K562 (cell line): Measurements from ENCODE around the gene CDC20. TPM values are rescaled to one million over a fixed set of nuclear protein-coding genes. Genes with fewer than 3 reads are reported as not detected.

ENCODE experiments used
- BRF2 ChIP-seq: IDR thresholded peaks from 3 replicates; pipeline ENCODE4 v1.6.1; 2011; ENCODE audit warnings: borderline replicate concordance, mild to moderate bottlenecking; ENCODE audit not compliant: insufficient read length, insufficient read depth
- FIP1L1 ChIP-seq: fragments of 200-400 bp; formaldehyde crosslinking; IDR thresholded peaks from 2 replicates; pipeline ENCODE4 v1.6.1; 2018; ENCODE audit warnings: mild to moderate bottlenecking, low read depth, low read length; ENCODE audit not compliant: poor library complexity, severe bottlenecking
- GATAD2B ChIP-seq: fragments of 450-650 bp; IDR thresholded peaks from 2 replicates; pipeline ENCODE4 v1.6.1; 2017; ENCODE audit warnings: mild to moderate bottlenecking, borderline replicate concordance
- JUND ChIP-seq, 2 experiments: IDR thresholded peaks; 2 replicates in 1 of 2; 3 replicates in 1 of 2; pipeline ENCODE4 v1.6.1; 2011; ENCODE audit warnings: borderline replicate concordance in 2 of 2, low read depth in 2 of 2, low read length in 2 of 2, improper control_type of control experiment in 1 of 2, missing biosample characterization in 1 of 2, missing genetic modification characterization in 1 of 2, missing genetic modification reagents in 1 of 2
- NELFE ChIP-seq: IDR thresholded peaks from 2 replicates; pipeline ENCODE4 v1.6.1; 2011; ENCODE audit warnings: mild to moderate bottlenecking; ENCODE audit not compliant: insufficient read depth, insufficient read length
- SAFB ChIP-seq: fragments of 200-400 bp; formaldehyde crosslinking; IDR thresholded peaks from 2 replicates; pipeline ENCODE4 v1.6.1; 2017; ENCODE audit warnings: low read depth, low read length, borderline replicate concordance
- SETDB1 ChIP-seq: IDR thresholded peaks from one replicate; pipeline ENCODE4 v1.6.1; 2012; ENCODE audit warnings: low read length, control low read depth, inconsistent platforms
- SP1 ChIP-seq: sonication (generic); formaldehyde crosslinking; IDR thresholded peaks from 2 replicates; pipeline ENCODE4 v1.8.1; 2022; ENCODE audit warnings: mild to moderate bottlenecking, missing genetic modification reagents
- SPI1 ChIP-seq: IDR thresholded peaks from 2 replicates; pipeline ENCODE4 v1.6.1; 2011; ENCODE audit warnings: low read depth, low read length, control low read depth, borderline replicate concordance
- ZFP30 ChIP-seq: fragments of 250-450 bp; sonication (Bioruptor Pico); IDR thresholded peaks from 2 replicates; pipeline ENCODE4 v1.8.0; 2022; ENCODE audit warnings: moderate library complexity, mild to moderate bottlenecking, inconsistent platforms, borderline replicate concordance
- ZNF3 ChIP-seq: fragments of 250-450 bp; sonication (Bioruptor Pico); IDR thresholded peaks from 2 replicates; pipeline ENCODE4 v1.5.0; 2021; ENCODE audit warnings: mild to moderate bottlenecking, moderate library complexity
- polyA plus RNA-seq, 8 experiments: library from polyadenylated mRNA; depleted of rRNA in 4 of 8; stranded (reverse) in 5 of 8; unstranded in 3 of 8; fragments of >200 nt; fragmentation: Nextera tagmentation in 2 of 8; fragmentation: Illumina TruSeq in 1 of 8; extraction: Ambion mirVana in 2 of 8; extraction: Trizol in 1 of 8; gene quantifications; 2 replicates each; pipeline versions ENCODE4 v1.2.1 to v1.2.3, GENCODE V29; 2011 to 2014; ENCODE audit warnings: inconsistent platforms in 1 of 8, missing spikeins in 1 of 8
- total RNA-seq, 7 experiments: library from RNA; depleted of rRNA in 6 of 7; stranded (reverse); fragments of >200 nt in 6 of 7; fragmentation: Illumina TruSeq in 2 of 7; extraction: Trizol in 2 of 7; gene quantifications; 2 replicates each; pipeline versions ENCODE4 v1.2.1 to v1.2.3, GENCODE V29; 2011 to 2021; ENCODE audit warnings: low replicate concordance in 1 of 7
- TF ChIP-seq, protein P1 (sequence below): sonication (generic); formaldehyde crosslinking; IDR thresholded peaks from 2 replicates; pipeline ENCODE4 v1.8.0; 2022; ENCODE audit warnings: mild to moderate bottlenecking, missing genetic modification reagents
- TF ChIP-seq, protein P2 (sequence below): sonication (generic); formaldehyde crosslinking; IDR thresholded peaks from 2 replicates; pipeline ENCODE4 v1.8.1; 2023; ENCODE audit warnings: mild to moderate bottlenecking, missing genetic modification reagents

CDC20 gene
- total and polyA plus RNA-seq, 9 of the 15 experiments (the other 6 are each of a cell fraction or from before 2014, with no cell fraction given) = 45.2 to 224 (median 121) TPM

DNA sequence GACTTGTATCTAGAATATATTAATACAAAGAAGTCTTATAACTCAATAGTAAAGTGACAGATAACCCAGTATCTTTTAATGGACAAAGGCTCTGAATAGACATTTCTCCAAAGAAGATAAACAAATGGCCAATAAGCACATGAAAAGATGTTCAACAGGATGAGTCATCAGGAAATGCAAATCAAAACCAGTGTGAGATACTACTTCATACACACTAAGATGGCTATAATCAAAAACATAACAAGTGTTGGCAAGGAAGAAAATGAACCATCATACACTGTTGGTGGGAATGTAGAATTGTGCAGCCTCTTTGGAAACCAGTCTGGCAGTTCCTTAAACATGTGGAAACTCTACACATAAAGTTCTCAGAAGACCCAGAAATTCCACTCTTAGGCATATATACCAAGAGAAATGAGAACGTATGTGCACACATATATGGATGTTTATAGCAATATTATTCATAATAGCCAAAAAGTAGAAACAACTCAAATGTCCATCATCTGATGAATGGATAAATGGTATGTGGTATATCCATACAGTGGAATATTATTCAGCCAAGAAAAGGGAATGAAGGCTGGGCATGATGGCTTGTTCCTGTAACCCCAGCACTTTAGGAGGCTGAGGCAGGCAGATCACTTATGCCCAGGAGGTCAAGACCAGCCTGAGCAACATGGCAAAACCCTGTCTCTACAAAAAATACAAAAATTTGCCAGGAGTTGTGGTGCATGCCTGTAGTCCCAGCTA is 31.1 kb upstream of the CDC20 start (continued):
- TF ChIP-seq, protein P1, sequence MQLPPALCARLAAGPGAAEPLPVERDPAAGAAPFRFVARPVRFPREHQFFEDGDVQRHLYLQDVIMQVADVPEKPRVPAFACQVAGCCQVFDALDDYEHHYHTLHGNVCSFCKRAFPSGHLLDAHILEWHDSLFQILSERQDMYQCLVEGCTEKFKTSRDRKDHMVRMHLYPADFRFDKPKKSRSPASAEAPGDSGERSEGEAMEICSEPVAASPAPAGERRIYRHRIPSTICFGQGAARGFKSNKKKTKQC (CRISPR knock-in tag) = no peak
- no peak for TF ChIP-seq GATAD2B
- no peak for TF ChIP-seq ZNF3 (CRISPR knock-in tag)
- TF ChIP-seq, protein P2, sequence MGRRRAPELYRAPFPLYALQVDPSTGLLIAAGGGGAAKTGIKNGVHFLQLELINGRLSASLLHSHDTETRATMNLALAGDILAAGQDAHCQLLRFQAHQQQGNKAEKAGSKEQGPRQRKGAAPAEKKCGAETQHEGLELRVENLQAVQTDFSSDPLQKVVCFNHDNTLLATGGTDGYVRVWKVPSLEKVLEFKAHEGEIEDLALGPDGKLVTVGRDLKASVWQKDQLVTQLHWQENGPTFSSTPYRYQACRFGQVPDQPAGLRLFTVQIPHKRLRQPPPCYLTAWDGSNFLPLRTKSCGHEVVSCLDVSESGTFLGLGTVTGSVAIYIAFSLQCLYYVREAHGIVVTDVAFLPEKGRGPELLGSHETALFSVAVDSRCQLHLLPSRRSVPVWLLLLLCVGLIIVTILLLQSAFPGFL = no peak
- TF ChIP-seq NELFE = no peak
- no peak for TF ChIP-seq SPI1
- 0 out of 2 replicates have a peak, but pooled peaks have one; percentile 16 for TF ChIP-seq JUND (IDR thresholded peaks at IDR 0.05; ENCODE audit: borderline replicate concordance, low read depth, low read length)
- TF ChIP-seq JUND (tag; IDR thresholded peaks at IDR 0.05; ENCODE audit: borderline replicate concordance, low read depth, low read length) = no peak; the same call in 2 of the 3 replicates
- no peak for TF ChIP-seq ZFP30
- no peak for TF ChIP-seq SP1 (CRISPR knock-in tag)
- TF ChIP-seq SAFB = no peak
- TF ChIP-seq BRF2 = no peak
- TF ChIP-seq FIP1L1 = no peak
- no peak for TF ChIP-seq SETDB1
- TF ChIP-seq, all 486 proteins: peak for 12
